Measurements from ENCODE around the gene ZNF175. TPM values are rescaled to one million over a fixed set of nuclear protein-coding genes. Genes with fewer than 3 reads are reported as not detected.

ZNF175 gene
- 1 to 10 TPM; 1.5 to 1.9 TPM for polyA plus RNA-seq

- WGBS, 2 donors = 0% methylated on average over 30 of the region's 30 CpGs
- H3K27ac ChIP-seq (ENCODE audit: low read depth in 2 of 2, low read length in 1 of 2) = peak within 1 kb of the TSS; percentile 35 to 73
Measured at GRCh38 chr19:51570962-51571575, at the start of gene ZNF175. TSS of gene ZNF175 (plus strand) at chr19:51571283. CDS start at chr19:51573330, 2,047 bp downstream.

GRCh38 chr19:51521357-51521756 is 49.7 kb upstream of the ZNF175 start:
- WGBS, 2 donors = 84 to 86% methylated on average over 2 of the region's 2 CpGs
- Histone ChIP-seq H3K4me3 (ENCODE audit: low read depth in 1 of 2, low read length in 2 of 2) (no peak overlapping the region), H3K4me1 (ENCODE audit: control insufficient read depth in 2 of 2, insufficient read depth in 2 of 2, low read length in 1 of 2) (no peaks in the 10 kb centered on the region), H3K36me3 (ENCODE audit: control insufficient read depth in 2 of 2, insufficient read depth in 2 of 2, low read length in 1 of 2) (no peaks in the 10 kb centered on the region), H3K9me3 (ENCODE audit: control insufficient read depth in 2 of 2, insufficient read depth in 1 of 2, low read depth in 1 of 2, low read length in 1 of 2) (no peaks in the 10 kb centered on the region), H3K27me3 (ENCODE audit: control insufficient read depth in 1 of 2, insufficient read depth in 2 of 2, low read length in 2 of 2) (no peaks in the 10 kb centered on the region), H3K27ac (ENCODE audit: low read depth in 2 of 2, low read length in 1 of 2) (no peak overlapping the region)

More at GRCh38 chr19:51570962-51571575, at the start of gene ZNF175:
- H3K4me1 ChIP-seq (ENCODE audit: control insufficient read depth in 2 of 2, insufficient read depth in 2 of 2, low read length in 1 of 2) = peaks cover 4 to 7% of the 10 kb centered on the region in 2 donors
- H3K36me3 ChIP-seq (ENCODE audit: control insufficient read depth in 2 of 2, insufficient read depth in 2 of 2, low read length in 1 of 2) = peaks cover 0 to 3% of the 10 kb centered on the region in 2 donors
- peak within 1 kb of the TSS; percentile 63 to 94 for H3K4me3 ChIP-seq (ENCODE audit: low read depth in 1 of 2, low read length in 2 of 2)
- no peaks in the 10 kb centered on the region for H3K27me3 ChIP-seq (ENCODE audit: control insufficient read depth in 1 of 2, insufficient read depth in 2 of 2, low read length in 2 of 2)
- H3K9me3 ChIP-seq (ENCODE audit: control insufficient read depth in 2 of 2, insufficient read depth in 1 of 2, low read depth in 1 of 2, low read length in 1 of 2) = no peaks in the 10 kb centered on the region

GRCh38 chr19:51521781-51522180 is 49.3 kb upstream of the ZNF175 start:
- H3K4me1 ChIP-seq (ENCODE audit: control insufficient read depth in 2 of 2, insufficient read depth in 2 of 2, low read length in 1 of 2) = no peaks in the 10 kb centered on the region
- H3K9me3 ChIP-seq (ENCODE audit: control insufficient read depth in 2 of 2, insufficient read depth in 1 of 2, low read depth in 1 of 2, low read length in 1 of 2) = no peaks in the 10 kb centered on the region
- H3K27ac ChIP-seq (ENCODE audit: low read depth in 2 of 2, low read length in 1 of 2) = no peak overlapping the region
- no peaks in the 10 kb centered on the region for H3K36me3 ChIP-seq (ENCODE audit: control insufficient read depth in 2 of 2, insufficient read depth in 2 of 2, low read length in 1 of 2)
- WGBS, 2 donors = 53 to 57% methylated on average over 2 of the region's 2 CpGs
- H3K27me3 ChIP-seq (ENCODE audit: control insufficient read depth in 1 of 2, insufficient read depth in 2 of 2, low read length in 2 of 2) = no peaks in the 10 kb centered on the region
- H3K4me3 ChIP-seq (ENCODE audit: low read depth in 1 of 2, low read length in 2 of 2) = no peak overlapping the region

GRCh38 chr19:51524666-51525264 is 46.3 kb upstream of the ZNF175 start:
- H3K27me3 ChIP-seq (ENCODE audit: control insufficient read depth in 1 of 2, insufficient read depth in 2 of 2, low read length in 2 of 2) = no peaks in the 10 kb centered on the region
- no peaks in the 10 kb centered on the region for H3K36me3 ChIP-seq (ENCODE audit: control insufficient read depth in 2 of 2, insufficient read depth in 2 of 2, low read length in 1 of 2)
- no peaks in the 10 kb centered on the region for H3K4me1 ChIP-seq (ENCODE audit: control insufficient read depth in 2 of 2, insufficient read depth in 2 of 2, low read length in 1 of 2)
- WGBS, 2 donors = 66 to 74% methylated on average over 8 of the region's 8 CpGs
- H3K9me3 ChIP-seq (ENCODE audit: control insufficient read depth in 2 of 2, insufficient read depth in 1 of 2, low read depth in 1 of 2, low read length in 1 of 2) = no peaks in the 10 kb centered on the region
- no peak overlapping the region for H3K27ac ChIP-seq (ENCODE audit: low read depth in 2 of 2, low read length in 1 of 2)
- H3K4me3 ChIP-seq (ENCODE audit: low read depth in 1 of 2, low read length in 2 of 2) = no peak overlapping the region

GRCh38 chr19:51525651-51526050 is 45.4 kb upstream of the ZNF175 start:
- whole genome bisulfite sequencing, 2 donors = 36 to 41% methylated on average over 4 of the region's 4 CpGs

GRCh38 chr19:51529301-51529700 is 41.8 kb upstream of the ZNF175 start:
- WGBS, 2 donors = 78 to 80% methylated on average over 2 of the region's 2 CpGs
- no peaks in the 10 kb centered on the region for H3K36me3 ChIP-seq (ENCODE audit: control insufficient read depth in 2 of 2, insufficient read depth in 2 of 2, low read length in 1 of 2)
- no peaks in the 10 kb centered on the region for H3K9me3 ChIP-seq (ENCODE audit: control insufficient read depth in 2 of 2, insufficient read depth in 1 of 2, low read depth in 1 of 2, low read length in 1 of 2)
- no peaks in the 10 kb centered on the region for H3K4me1 ChIP-seq (ENCODE audit: control insufficient read depth in 2 of 2, insufficient read depth in 2 of 2, low read length in 1 of 2)
- H3K4me3 ChIP-seq (ENCODE audit: low read depth in 1 of 2, low read length in 2 of 2) = no peak overlapping the region
- H3K27ac ChIP-seq (ENCODE audit: low read depth in 2 of 2, low read length in 1 of 2) = no peak overlapping the region
- H3K27me3 ChIP-seq (ENCODE audit: control insufficient read depth in 1 of 2, insufficient read depth in 2 of 2, low read length in 2 of 2) = no peaks in the 10 kb centered on the region

More at GRCh38 chr19:51525651-51526050, 45.4 kb upstream of the ZNF175 start:
- Histone ChIP-seq H3K4me3 (ENCODE audit: low read depth in 1 of 2, low read length in 2 of 2) (no peak overlapping the region), H3K9me3 (ENCODE audit: control insufficient read depth in 2 of 2, insufficient read depth in 1 of 2, low read depth in 1 of 2, low read length in 1 of 2) (no peaks in the 10 kb centered on the region), H3K4me1 (ENCODE audit: control insufficient read depth in 2 of 2, insufficient read depth in 2 of 2, low read length in 1 of 2) (no peaks in the 10 kb centered on the region), H3K27me3 (ENCODE audit: control insufficient read depth in 1 of 2, insufficient read depth in 2 of 2, low read length in 2 of 2) (no peaks in the 10 kb centered on the region), H3K27ac (ENCODE audit: low read depth in 2 of 2, low read length in 1 of 2) (no peak overlapping the region), H3K36me3 (ENCODE audit: control insufficient read depth in 2 of 2, insufficient read depth in 2 of 2, low read length in 1 of 2) (no peaks in the 10 kb centered on the region)

GRCh38 chr19:51530616-51531015 is 40.5 kb upstream of the ZNF175 start:
- H3K27me3 ChIP-seq (ENCODE audit: control insufficient read depth in 1 of 2, insufficient read depth in 2 of 2, low read length in 2 of 2) = no peaks in the 10 kb centered on the region
- no peaks in the 10 kb centered on the region for H3K36me3 ChIP-seq (ENCODE audit: control insufficient read depth in 2 of 2, insufficient read depth in 2 of 2, low read length in 1 of 2)
- H3K9me3 ChIP-seq (ENCODE audit: control insufficient read depth in 2 of 2, insufficient read depth in 1 of 2, low read depth in 1 of 2, low read length in 1 of 2) = no peaks in the 10 kb centered on the region
- no peak overlapping the region for H3K27ac ChIP-seq (ENCODE audit: low read depth in 2 of 2, low read length in 1 of 2)
- no peak overlapping the region for H3K4me3 ChIP-seq (ENCODE audit: low read depth in 1 of 2, low read length in 2 of 2)
- WGBS, 2 donors = 83 to 84% methylated on average over 8 of the region's 8 CpGs
- H3K4me1 ChIP-seq (ENCODE audit: control insufficient read depth in 2 of 2, insufficient read depth in 2 of 2, low read length in 1 of 2) = no peaks in the 10 kb centered on the region

- Histone ChIP-seq H3K4me3 (ENCODE audit: low read depth in 1 of 2, low read length in 2 of 2) (no peak within 1 kb of the TSS), H3K27me3 (ENCODE audit: control insufficient read depth in 1 of 2, insufficient read depth in 2 of 2, low read length in 2 of 2) (no peaks in the 10 kb centered on the region), H3K27ac (ENCODE audit: low read depth in 2 of 2, low read length in 1 of 2) (no peak within 1 kb of the TSS), H3K9me3 (ENCODE audit: control insufficient read depth in 2 of 2, insufficient read depth in 1 of 2, low read depth in 1 of 2, low read length in 1 of 2) (no peaks in the 10 kb centered on the region), H3K36me3 (ENCODE audit: control insufficient read depth in 2 of 2, insufficient read depth in 2 of 2, low read length in 1 of 2) (no peaks in the 10 kb centered on the region), H3K4me1 (ENCODE audit: control insufficient read depth in 2 of 2, insufficient read depth in 2 of 2, low read length in 1 of 2) (no peaks in the 10 kb centered on the region)
- 27 to 35% methylated on average over 25 of the region's 25 CpGs for WGBS, 2 donors
Measured at GRCh38 chr19:51531349-51532315, 39.5 kb upstream of the ZNF175 start, which contains the start of gene SIGLEC6. TSS of gene SIGLEC6 (minus strand) at chr19:51531670. CDS start at chr19:51531648, 22 bp downstream.

GRCh38 chr19:51535535-51535934 is 35.5 kb upstream of the ZNF175 start:
- H3K4me1 ChIP-seq (ENCODE audit: control insufficient read depth in 2 of 2, insufficient read depth in 2 of 2, low read length in 1 of 2) = no peaks in the 10 kb centered on the region
- H3K36me3 ChIP-seq (ENCODE audit: control insufficient read depth in 2 of 2, insufficient read depth in 2 of 2, low read length in 1 of 2) = no peaks in the 10 kb centered on the region
- H3K27ac ChIP-seq (ENCODE audit: low read depth in 2 of 2, low read length in 1 of 2) = no peak overlapping the region
- WGBS, 2 donors = 85 to 92% methylated on average over 1 of the region's 1 CpG
- no peak overlapping the region for H3K4me3 ChIP-seq (ENCODE audit: low read depth in 1 of 2, low read length in 2 of 2)
- no peaks in the 10 kb centered on the region for H3K27me3 ChIP-seq (ENCODE audit: control insufficient read depth in 1 of 2, insufficient read depth in 2 of 2, low read length in 2 of 2)
- H3K9me3 ChIP-seq (ENCODE audit: control insufficient read depth in 2 of 2, insufficient read depth in 1 of 2, low read depth in 1 of 2, low read length in 1 of 2) = peaks cover 0 to 4% of the 10 kb centered on the region in 2 donors
